A673 (cell line): ENCODE results near the gene DNAH8.

Source experiments
- EZH2 ChIP-seq: fragments of 200-600 bp; sonication (generic); IDR thresholded peaks from 2 replicates; pipeline ENCODE4 v1.6.1; 2017; ENCODE audit warnings: borderline replicate concordance, low read depth, mild to moderate bottlenecking, mixed read lengths, antibody characterized with exemption, low read length; ENCODE audit not compliant: poor library complexity, severe bottlenecking
- TF ChIP-seq, protein P1 (sequence below): fragments of 300-800, 200-600 bp; sonication (generic); conservative IDR thresholded peaks from 2 replicates; pipeline ENCODE4 v1.5.1; 2017; ENCODE audit warnings: low read depth, mild to moderate bottlenecking, antibody characterized with exemption, low read length, moderate library complexity, mixed read lengths

DNA sequence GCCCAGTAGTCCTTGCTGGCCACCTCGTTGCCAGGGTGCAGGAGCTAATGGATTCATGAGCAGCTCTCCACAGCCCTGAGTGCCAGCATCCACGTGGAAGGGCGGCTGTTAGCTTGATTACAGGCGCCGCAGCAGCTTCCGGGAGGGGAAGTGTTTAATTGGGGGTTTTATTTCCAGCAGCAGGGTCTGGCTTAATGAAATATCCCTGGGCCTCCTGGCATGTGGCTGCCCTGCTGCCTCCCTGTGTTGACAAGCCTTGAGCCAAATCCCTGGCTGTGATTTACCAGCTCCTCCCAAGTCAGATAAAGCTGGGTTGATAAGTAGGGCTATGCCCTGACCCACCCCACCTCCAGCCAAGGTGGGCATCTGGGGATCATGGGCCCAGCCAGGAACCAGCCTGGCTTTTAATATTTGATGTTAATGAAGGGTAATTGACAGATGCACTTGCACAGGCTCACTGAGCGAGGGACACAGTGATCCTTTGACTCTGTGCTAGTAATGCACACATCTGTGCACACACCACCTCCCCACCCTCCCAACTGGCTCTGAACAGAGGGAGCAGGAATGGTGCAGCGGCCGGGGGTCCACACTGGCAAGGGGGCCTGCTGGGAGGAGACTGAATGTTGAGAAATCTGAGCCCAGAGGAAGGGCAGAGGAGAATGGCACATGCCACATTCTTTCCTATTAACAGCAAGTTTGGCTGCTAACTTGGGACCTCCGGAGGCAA lies 347.1 kb downstream of the DNAH8 start:
- TF ChIP-seq, protein P1, sequence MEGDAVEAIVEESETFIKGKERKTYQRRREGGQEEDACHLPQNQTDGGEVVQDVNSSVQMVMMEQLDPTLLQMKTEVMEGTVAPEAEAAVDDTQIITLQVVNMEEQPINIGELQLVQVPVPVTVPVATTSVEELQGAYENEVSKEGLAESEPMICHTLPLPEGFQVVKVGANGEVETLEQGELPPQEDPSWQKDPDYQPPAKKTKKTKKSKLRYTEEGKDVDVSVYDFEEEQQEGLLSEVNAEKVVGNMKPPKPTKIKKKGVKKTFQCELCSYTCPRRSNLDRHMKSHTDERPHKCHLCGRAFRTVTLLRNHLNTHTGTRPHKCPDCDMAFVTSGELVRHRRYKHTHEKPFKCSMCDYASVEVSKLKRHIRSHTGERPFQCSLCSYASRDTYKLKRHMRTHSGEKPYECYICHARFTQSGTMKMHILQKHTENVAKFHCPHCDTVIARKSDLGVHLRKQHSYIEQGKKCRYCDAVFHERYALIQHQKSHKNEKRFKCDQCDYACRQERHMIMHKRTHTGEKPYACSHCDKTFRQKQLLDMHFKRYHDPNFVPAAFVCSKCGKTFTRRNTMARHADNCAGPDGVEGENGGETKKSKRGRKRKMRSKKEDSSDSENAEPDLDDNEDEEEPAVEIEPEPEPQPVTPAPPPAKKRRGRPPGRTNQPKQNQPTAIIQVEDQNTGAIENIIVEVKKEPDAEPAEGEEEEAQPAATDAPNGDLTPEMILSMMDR, result no peak
- no peak for TF ChIP-seq EZH2
